Posterior vena cava (tissue), 2 donors: Measurements from ENCODE around the gene ATOSA. TPM values are rescaled to one million over a fixed set of nuclear protein-coding genes. Genes with fewer than 3 reads are reported as not detected.

ENCODE experiments used
- DNase-seq: peaks from one replicate; pipeline ENCODE4 v3.0.0-alpha.2; 2020; ENCODE audit warnings: low spot score
- intact Hi-C, 2 donors: fragments of 100-400 bp; cut with DNase I; formaldehyde crosslinking; loops; one replicate each; pipeline versions ENCODE4 v1.14.1 to v1.14.2; 2022 to 2023
- total RNA-seq, 2 donors: library from RNA; stranded (reverse); fragmentation: NEBNext Ultra II Directional; extraction: Animal tissue kit (Norgen Biotek cat#: 25700); gene quantifications; one replicate each; pipeline ENCODE4 v1.2.1, GENCODE V29; 2021
- donor health status: DM: yes; HTN: yes; CAD: no.
- donor health status: DM: yes; HTN: yes; CAD: no.

Gene ATOSA
- total RNA-seq, 2 donors from 2014 or later: 32.6 to 36.1 TPM

GRCh38 chr15:52660192-52660591 is 19.0 kb downstream of the ATOSA start:
- intact Hi-C loops: no loop called here
- DNase-seq: no peak

GRCh38 chr15:52658955-52659354 is 20.2 kb downstream of the ATOSA start:
- intact Hi-C loops: no loop called here
- no peak for DNase-seq

DNA sequence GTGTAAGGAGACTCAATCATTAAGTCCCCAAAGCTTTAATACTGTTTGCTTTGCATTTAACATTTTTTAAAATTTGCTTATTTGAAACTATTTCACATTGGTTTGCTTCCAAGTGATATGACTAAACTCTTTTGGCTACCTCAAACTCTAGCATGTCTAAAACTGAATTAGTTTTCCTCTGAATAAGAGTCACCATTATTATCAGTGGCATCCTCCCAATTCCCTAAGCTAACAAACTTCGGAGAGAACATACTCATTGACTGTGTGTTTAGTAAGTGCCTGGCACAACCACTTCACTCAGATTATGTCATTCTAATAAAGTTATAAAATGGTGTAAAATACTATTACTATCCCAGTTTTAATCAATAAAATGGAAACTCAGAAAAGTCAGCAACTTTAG is 21.9 kb downstream of the ATOSA start:
- intact Hi-C loops: no loop called here
- DNase-seq: no peak

DNA sequence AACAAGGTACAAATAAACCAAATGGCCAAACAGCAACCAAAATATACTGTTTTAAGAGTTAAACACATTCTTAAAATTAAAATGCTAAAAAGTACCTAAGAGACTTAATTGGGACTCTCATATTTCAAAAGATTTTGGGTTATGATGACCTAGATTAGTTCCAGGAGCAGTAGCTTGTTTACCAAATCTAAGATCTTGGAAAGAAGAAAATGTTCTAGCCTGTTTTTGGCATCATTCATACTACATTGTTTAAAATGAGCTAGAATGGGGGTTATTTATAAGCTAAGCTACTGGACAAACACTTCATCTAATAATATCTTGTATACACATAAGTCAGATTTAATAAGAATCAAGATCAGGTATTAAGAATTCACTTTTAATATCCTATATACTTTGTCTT is 22.8 kb downstream of the ATOSA start:
- DNase-seq: no peak
- intact Hi-C loops: no loop called here

DNA sequence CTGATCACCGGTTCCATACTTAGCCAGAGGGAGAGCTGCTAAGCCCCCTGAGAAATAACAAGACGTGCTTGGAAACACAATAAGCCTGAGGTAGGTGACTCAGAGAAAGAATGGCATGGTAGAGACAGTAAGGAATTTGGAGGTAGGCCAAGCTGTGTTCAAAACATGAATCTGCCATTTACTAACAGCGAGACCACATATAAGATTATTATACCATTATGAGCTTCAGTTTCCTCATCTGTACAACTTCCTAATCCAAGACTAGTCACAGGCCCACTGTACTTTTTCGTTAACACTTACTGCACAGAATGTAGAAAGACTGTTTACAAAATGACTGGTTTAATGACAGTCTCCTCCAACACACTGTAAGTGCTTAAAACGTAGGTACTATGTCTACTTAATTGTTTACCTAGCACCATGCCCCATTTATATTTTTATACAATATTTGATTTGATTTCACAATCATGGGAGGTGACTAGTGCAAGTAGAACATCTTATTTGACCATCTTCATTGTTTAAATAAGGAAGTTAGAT is 25.7 kb downstream of the ATOSA start:
- intact Hi-C loops: no loop called here
- no peak for DNase-seq

DNA sequence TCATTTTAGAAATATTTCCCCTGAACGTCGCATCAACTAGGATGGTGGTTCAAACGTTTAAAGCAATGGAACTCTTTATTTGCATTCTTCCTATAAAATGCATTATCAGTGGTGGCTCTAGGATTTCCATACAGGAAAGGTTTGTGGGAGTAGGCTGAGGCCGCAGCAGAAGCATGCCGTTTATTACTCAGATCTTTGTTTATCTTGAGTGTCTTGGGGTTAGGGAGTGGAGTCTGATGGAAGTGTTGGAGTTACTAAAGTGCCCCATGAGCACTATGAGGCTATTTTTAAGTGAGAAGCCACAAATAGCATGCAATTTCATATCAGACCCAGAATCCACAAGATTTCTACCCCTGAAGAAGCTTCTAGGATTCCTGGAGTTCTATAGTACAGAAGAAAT is 26.2 kb downstream of the ATOSA start:
- intact Hi-C loops: no loop called here
- DNase-seq: no peak

DNA sequence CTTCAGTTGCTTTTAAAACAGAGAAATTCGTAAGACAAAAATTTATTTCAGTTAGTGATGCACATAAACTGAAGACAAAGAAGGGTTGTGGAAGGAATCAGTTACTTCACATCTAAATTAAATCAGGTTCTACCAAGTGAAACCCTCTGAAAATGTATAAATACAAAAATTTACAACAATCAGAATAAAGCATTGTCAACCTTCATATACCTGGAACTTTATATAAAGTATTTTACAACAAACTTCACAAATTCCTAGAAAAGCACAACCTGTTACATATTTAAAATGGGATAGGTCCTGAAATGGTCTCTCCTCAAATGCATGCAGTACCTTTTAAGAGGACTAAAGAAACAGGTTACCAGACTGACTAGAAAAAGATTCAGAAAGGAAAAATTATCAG is 26.9 kb downstream of the ATOSA start:
- no peak for DNase-seq
- intact Hi-C loops: no loop called here

- peak; percentile 81 for DNase-seq
- intact Hi-C loops: no loop called here
Measured at GRCh38 chr15:52651868-52652267, 27.3 kb downstream of the ATOSA start.

DNA sequence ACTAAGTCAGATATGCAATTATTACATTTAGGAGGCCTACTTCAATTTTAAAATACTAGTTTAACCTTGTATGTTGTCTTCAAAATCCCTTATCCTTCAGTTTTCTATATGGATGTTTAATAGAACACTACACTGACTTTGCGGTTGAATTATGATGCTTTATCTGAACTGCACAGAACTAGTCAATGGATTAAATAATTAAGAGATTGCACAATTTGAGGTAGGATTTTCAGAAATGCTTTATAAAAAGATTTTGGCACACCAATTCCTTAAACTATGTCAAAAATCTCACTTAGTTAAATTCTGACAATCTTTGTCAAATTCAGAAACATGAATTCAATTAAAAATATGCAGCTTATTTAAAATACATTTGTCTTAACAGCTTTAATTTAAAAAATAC is 28.1 kb downstream of the ATOSA start:
- no peak for DNase-seq
- intact Hi-C loops: no loop called here

DNA sequence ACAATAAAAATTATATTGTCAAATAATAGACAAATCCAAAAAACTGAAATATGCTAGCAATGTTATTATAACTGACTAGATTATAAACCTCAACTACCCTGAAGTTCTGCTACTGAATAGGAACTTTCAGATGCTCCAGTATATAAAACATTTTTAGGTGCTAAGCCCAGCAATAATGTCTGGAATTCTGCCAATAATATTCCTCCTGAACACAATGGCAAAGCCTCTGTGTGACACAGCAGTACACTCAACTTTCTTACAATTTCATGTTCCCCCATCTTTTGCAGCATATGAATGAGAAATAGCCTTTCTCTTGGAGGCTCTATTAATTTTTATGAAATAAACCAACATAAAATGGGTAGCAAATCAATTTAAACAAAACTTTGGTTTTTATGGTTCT is 29.5 kb downstream of the ATOSA start:
- intact Hi-C loops: no loop called here
- no peak for DNase-seq

DNA sequence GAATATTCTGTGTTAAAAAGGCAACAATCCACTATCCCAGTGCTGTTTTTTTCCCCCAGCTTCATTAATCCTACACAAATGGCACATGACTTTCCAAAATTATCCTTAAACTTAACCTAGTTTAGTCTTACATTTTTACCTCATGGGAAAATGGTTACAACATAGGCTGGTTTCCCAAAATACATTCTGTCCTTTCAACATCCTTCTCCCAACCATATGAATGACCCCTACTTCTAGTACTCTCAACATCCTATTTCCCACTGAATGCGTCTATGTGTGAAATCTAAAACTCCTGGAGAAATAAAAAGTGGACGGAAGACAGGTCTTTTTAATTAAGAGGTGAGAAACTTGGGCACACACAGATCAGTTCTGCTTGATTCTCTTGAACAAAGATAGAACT is 33.3 kb downstream of the ATOSA start:
- no peak for DNase-seq
- intact Hi-C loops: no loop called here

GRCh38 chr15:52642386-52643361 is 36.5 kb downstream of the ATOSA start:
- DNase-seq: no peak
- intact Hi-C loops: no loop called here

DNA sequence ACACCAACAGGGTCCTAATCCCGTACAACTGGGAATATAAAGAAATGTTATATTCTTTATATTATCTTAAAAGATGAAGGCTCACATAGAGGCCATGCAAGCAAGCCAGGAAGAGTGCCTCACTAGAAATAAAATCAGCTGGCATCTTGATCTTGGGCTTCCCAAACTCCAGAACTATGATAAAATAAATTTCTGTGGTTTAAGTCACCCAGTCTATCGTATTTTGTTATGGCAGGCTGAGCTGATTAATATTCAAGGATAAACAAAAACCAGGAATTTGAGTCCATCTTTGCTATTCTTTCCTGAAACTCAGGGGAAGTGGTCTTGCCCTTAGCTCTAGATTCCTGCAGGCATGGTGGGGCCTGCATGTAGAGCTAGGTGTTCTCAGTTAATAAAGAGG is 42.7 kb downstream of the ATOSA start:
- DNase-seq: no peak
- intact Hi-C loops: no loop called here

DNA sequence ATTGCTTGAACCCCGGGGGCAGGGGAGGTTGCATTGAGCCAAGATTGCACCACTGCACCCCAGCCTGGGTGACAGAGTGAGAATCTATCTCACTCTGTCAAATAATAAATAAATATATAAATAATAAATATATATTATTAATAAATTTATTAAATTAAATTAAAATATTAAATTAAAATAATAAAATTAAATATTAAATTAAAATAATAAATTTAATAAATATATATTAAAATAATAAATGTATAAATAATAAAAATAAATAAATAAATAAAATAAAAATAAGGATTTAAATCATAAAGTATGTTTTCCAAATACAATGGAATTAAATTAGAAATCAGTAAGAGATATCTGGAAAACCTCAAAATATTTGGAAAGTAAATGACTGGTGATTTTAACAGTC is 43.3 kb downstream of the ATOSA start:
- intact Hi-C loops: no loop called here
- DNase-seq: no peak

Other genes starting within 250 kb of the ATOSA start
- gene MYO5A, start 150.5 kb downstream of the ATOSA start, total RNA-seq: 10 to 100 TPM; 42.3 to 44.7 TPM
- 100 to 1,000 TPM; 118 to 176 TPM for gene ARPP19, start 110.4 kb downstream of the ATOSA start, total RNA-seq
- gene ONECUT1, start 110.9 kb upstream of the ATOSA start, total RNA-seq: not detected